ENCODE results near the gene CAPN15. TPM values are rescaled to one million over a fixed set of nuclear protein-coding genes. Genes with fewer than 3 reads are reported as not detected.

CAPN15 gene
- total and polyA plus RNA-seq, 2 of the 4 experiments (the other 2 are of a cell fraction), result 9.3 to 24.3 TPM

- no peak for TF ChIP-seq MAZ (IDR thresholded peaks at IDR 0.05; ENCODE audit: borderline replicate concordance, low read depth, low read length)
Observed at GRCh38 chr16:521381-522210, 5.9 kb upstream of the CAPN15 start (continued).

GRCh38 chr16:522320-523096 is 5.0 kb upstream of the CAPN15 start:
- BruUV-seq (replicated peaks), result no TSS peak
- H3K9me3 ChIP-seq (ENCODE audit: control insufficient read depth, insufficient read depth, low read length), result no peaks in the 10 kb centered on the region
- POLR2A ChIA-PET (ENCODE audit: unreplicated experiment), result no interaction called here
- no peak overlapping the region for H4K8ac ChIP-seq (ENCODE audit: low read depth in 2 of 2, low read length in 2 of 2)
- no peak overlapping the region for H2BK5ac ChIP-seq (ENCODE audit: low read depth, low read length, poor library complexity, severe bottlenecking)
- no peak overlapping the region for H2BK120ac ChIP-seq (ENCODE audit: low read depth, low read length)
- peaks cover 35% of the 10 kb centered on the region for H4K20me1 ChIP-seq (ENCODE audit: insufficient read depth, low read length)
- peaks cover 15% of the 10 kb centered on the region for H3K4me1 ChIP-seq (ENCODE audit: control insufficient read depth, insufficient read depth, low read length)
- H2AK5ac ChIP-seq (ENCODE audit: low read depth, low read length), result no peak overlapping the region
- H3K14ac ChIP-seq (replicated peaks; ENCODE audit: low read depth, low read length), result no peak overlapping the region
- no peak overlapping the region for H2AK9ac ChIP-seq (replicated peaks; ENCODE audit: low read depth, low read length, poor library complexity)
- no peak overlapping the region for H2BK15ac ChIP-seq (ENCODE audit: low read depth, low read length)
- no peaks in the 10 kb centered on the region for H3K27me3 ChIP-seq (ENCODE audit: control insufficient read depth, insufficient read depth, low read length)
- H4K91ac ChIP-seq (ENCODE audit: insufficient read depth, low read depth, low read length), result no peak overlapping the region
- no peak for TF ChIP-seq BHLHE40 (IDR thresholded peaks at IDR 0.05; ENCODE audit: low read depth, low read length)
- TF ChIP-seq, protein P1, sequence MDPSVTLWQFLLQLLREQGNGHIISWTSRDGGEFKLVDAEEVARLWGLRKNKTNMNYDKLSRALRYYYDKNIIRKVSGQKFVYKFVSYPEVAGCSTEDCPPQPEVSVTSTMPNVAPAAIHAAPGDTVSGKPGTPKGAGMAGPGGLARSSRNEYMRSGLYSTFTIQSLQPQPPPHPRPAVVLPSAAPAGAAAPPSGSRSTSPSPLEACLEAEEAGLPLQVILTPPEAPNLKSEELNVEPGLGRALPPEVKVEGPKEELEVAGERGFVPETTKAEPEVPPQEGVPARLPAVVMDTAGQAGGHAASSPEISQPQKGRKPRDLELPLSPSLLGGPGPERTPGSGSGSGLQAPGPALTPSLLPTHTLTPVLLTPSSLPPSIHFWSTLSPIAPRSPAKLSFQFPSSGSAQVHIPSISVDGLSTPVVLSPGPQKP (IDR thresholded peaks at IDR 0.05; ENCODE audit: borderline replicate concordance, low read depth, low read length), result no peak
- TF ChIP-seq, protein P2, sequence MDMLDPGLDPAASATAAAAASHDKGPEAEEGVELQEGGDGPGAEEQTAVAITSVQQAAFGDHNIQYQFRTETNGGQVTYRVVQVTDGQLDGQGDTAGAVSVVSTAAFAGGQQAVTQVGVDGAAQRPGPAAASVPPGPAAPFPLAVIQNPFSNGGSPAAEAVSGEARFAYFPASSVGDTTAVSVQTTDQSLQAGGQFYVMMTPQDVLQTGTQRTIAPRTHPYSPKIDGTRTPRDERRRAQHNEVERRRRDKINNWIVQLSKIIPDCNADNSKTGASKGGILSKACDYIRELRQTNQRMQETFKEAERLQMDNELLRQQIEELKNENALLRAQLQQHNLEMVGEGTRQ (IDR thresholded peaks at IDR 0.05; ENCODE audit: low read depth, low read length), result no peak
- no peak for TF ChIP-seq CEBPB (IDR thresholded peaks at IDR 0.05; ENCODE audit: low read depth, low read length)
- TF ChIP-seq NFE2L2 (IDR thresholded peaks at IDR 0.05; ENCODE audit: low read depth, low read length), result no peak
- no peak for TF ChIP-seq MAZ (IDR thresholded peaks at IDR 0.05; ENCODE audit: borderline replicate concordance, low read depth, low read length)
- TF ChIP-seq POLR2A (IDR thresholded peaks at IDR 0.05; ENCODE audit: low read depth, low read length), result no peak
- TF ChIP-seq RAD21 (IDR thresholded peaks at IDR 0.05; ENCODE audit: low read length), result no peak
- no peak for TF ChIP-seq SMC3 (IDR thresholded peaks at IDR 0.05; ENCODE audit: low read depth, low read length)
- no peak for TF ChIP-seq FOS (IDR thresholded peaks at IDR 0.05; ENCODE audit: low read depth, low read length)
- no peak for TF ChIP-seq CHD1 (IDR thresholded peaks at IDR 0.05; ENCODE audit: low read depth, low read length)
- TF ChIP-seq RCOR1 (IDR thresholded peaks at IDR 0.05; ENCODE audit: insufficient replicate concordance, low read length), result no peak
- TF ChIP-seq MAFK (IDR thresholded peaks at IDR 0.05; ENCODE audit: low read depth, low read length), result no peak
- ATAC-seq (ENCODE audit: low read depth) (no peak), DNase-seq (no peak)
- H3K56ac ChIP-seq (ENCODE audit: extremely low read depth, insufficient read depth, low read length), result no peak overlapping the region
- CTCF ChIA-PET, result no interaction called here
- no peak overlapping the region for H4K5ac ChIP-seq (ENCODE audit: low read depth, low read length)
- in situ Hi-C loops (cut with MboI; ENCODE audit: low sequenced_read_pairs) (no loop called here), dilution Hi-C loops (cut with HindIII; ENCODE audit: low sequenced_read_pairs, unreplicated experiment) (no loop called here), intact Hi-C loops (cut with micrococcal nuclease) (no loop called here)
- no peak overlapping the region for H3K23ac ChIP-seq (ENCODE audit: low read depth, low read length)
- H3K9me1 ChIP-seq (ENCODE audit: insufficient read depth, low read length), result peaks cover 6% of the 10 kb centered on the region; the same call in 1 of the 2 replicates
- H3K79me1 ChIP-seq (ENCODE audit: low read depth in 1 of 2, low read length in 2 of 2), result peaks cover 8 to 47% of the 10 kb centered on the region in 2 experiments; a peak in 2 of 4 replicates
- H3K18ac ChIP-seq (ENCODE audit: low read depth, low read length), result no peak overlapping the region
- no peak overlapping the region for H2AFZ ChIP-seq (replicated peaks; ENCODE audit: low read length, poor library complexity)
- H2BK20ac ChIP-seq (ENCODE audit: low read depth, low read length), result no peak overlapping the region
- 70% methylated on average over 10 of the region's 23 CpGs; no CpG with 5 or more reads in 1 of the 2 experiments for WGBS, 2 experiments (ENCODE audit: extremely low coverage in 2 of 2, insufficient read length in 1 of 2)
- no peak overlapping the region for H3K4me2 ChIP-seq (ENCODE audit: low read depth, low read length)
- no peak overlapping the region for H3K27ac ChIP-seq (ENCODE audit: insufficient read depth, low read length)
- peaks cover 29% of the 10 kb centered on the region for H3K36me3 ChIP-seq (ENCODE audit: control insufficient read depth, insufficient read depth, low read length)
- H3K4me3 ChIP-seq (ENCODE audit: insufficient read depth, low read depth, low read length), result no peak overlapping the region
- no peak overlapping the region for H3K9ac ChIP-seq (ENCODE audit: low read depth, low read length)
- H3K4ac ChIP-seq (ENCODE audit: low read depth, low read length), result no peak overlapping the region

All from IMR-90 (cell line).